ENCODE measurements around the gene NKAIN4. TPM values are rescaled to one million over a fixed set of nuclear protein-coding genes. Genes with fewer than 3 reads are reported as not detected.

NKAIN4 gene
- total RNA-seq, 1 experiment from 2014 or later: not detected

DNA sequence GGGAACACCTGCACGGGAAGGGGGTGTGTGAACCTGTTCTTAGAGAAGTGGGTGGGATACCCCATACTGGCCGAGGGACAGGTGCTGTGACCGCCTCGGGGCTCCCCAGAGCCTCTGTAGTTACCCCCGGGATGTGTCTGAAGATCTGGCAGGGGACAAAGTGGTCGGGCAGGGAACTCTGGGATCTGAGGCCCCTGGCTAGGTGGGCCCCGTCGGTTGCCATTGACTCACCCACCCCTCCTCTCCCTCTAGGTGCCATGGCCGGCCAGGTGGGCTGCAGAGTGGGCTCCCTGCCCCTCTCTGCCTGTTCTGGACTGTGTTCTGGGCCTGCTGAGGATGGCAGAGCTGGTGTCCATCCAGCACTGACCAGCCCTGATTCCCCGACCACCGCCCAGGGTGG lies 14.3 kb downstream of the NKAIN4 start:
- POLR2A ChIA-PET (ENCODE audit: unreplicated experiment): no interaction called here
- no TSS peak for BruUV-seq (replicated peaks)
- CTCF ChIA-PET: no interaction called here

DNA sequence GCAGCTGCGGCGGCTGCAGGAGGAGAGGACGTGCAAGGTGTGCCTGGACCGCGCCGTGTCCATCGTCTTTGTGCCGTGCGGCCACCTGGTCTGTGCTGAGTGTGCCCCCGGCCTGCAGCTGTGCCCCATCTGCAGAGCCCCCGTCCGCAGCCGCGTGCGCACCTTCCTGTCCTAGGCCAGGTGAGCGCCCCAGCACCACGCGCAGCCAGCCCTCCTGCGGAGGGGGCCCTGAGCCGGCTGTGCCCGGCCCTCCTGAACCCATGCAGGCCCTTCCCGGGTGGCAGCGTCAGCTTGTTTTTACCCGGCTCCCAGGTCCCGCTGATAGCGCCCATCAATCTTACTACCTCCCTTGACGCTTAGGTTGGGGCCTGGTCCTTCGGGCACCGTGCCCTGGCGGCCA lies 14.8 kb downstream of the NKAIN4 start:
- Histone ChIP-seq H2AFZ (ENCODE audit: low read length) (no peak overlapping the region), H3K79me2 (ENCODE audit: low read length) (no peaks in the 10 kb centered on the region), H3K27me3 (ENCODE audit: low read length) (no peaks in the 10 kb centered on the region), H3K27ac (ENCODE audit: low read length) (no peak overlapping the region), H3K4me2 (ENCODE audit: low read length) (no peak overlapping the region), H3K9me2 (replicated peaks; ENCODE audit: low read length) (no peaks in the 10 kb centered on the region), H3K36me3 (ENCODE audit: low read depth, low read length) (no peaks in the 10 kb centered on the region), H3K4me1 (ENCODE audit: insufficient read depth, low read length) (no peaks in the 10 kb centered on the region), H3K4me3 (ENCODE audit: low read length) (no peak overlapping the region), H3F3A (ENCODE audit: low read length, unreplicated experiment) (no peaks in the 10 kb centered on the region), H3K9me3 (ENCODE audit: low read length) (no peaks in the 10 kb centered on the region), H3K9ac (ENCODE audit: low read length) (no peak overlapping the region), H4K20me1 (ENCODE audit: low read length) (no peaks in the 10 kb centered on the region)
- ChIA-PET POLR2A (ENCODE audit: unreplicated experiment) (no interaction called here), CTCF (no interaction called here)
- ATAC-seq (no peak), DNase-seq (no peak)
- TF ChIP-seq, protein P1, sequence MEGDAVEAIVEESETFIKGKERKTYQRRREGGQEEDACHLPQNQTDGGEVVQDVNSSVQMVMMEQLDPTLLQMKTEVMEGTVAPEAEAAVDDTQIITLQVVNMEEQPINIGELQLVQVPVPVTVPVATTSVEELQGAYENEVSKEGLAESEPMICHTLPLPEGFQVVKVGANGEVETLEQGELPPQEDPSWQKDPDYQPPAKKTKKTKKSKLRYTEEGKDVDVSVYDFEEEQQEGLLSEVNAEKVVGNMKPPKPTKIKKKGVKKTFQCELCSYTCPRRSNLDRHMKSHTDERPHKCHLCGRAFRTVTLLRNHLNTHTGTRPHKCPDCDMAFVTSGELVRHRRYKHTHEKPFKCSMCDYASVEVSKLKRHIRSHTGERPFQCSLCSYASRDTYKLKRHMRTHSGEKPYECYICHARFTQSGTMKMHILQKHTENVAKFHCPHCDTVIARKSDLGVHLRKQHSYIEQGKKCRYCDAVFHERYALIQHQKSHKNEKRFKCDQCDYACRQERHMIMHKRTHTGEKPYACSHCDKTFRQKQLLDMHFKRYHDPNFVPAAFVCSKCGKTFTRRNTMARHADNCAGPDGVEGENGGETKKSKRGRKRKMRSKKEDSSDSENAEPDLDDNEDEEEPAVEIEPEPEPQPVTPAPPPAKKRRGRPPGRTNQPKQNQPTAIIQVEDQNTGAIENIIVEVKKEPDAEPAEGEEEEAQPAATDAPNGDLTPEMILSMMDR (conservative IDR thresholded peaks at IDR 0.05; ENCODE audit: low read depth, low read length): no peak
- no peak for TF ChIP-seq EZH2 (IDR thresholded peaks at IDR 0.05; ENCODE audit: low read length, unreplicated experiment)
- TF ChIP-seq EZH2phosphoT487 (IDR thresholded peaks at IDR 0.05; ENCODE audit: borderline replicate concordance, low read length): no peak
- no TSS peak for BruUV-seq (replicated peaks)
- intact Hi-C loops (cut with micrococcal nuclease): no loop called here

More for the DNA sequence above, 14.3 kb downstream of the NKAIN4 start:
- H2AFZ ChIP-seq (ENCODE audit: low read length): no peak overlapping the region
- H3K27ac ChIP-seq (ENCODE audit: low read length): no peak overlapping the region
- DNase-seq: no peak
- H3K9ac ChIP-seq (ENCODE audit: low read length): no peak overlapping the region
- no peaks in the 10 kb centered on the region for H3K79me2 ChIP-seq (ENCODE audit: low read length)
- intact Hi-C loops (cut with micrococcal nuclease): no loop called here
- H3K36me3 ChIP-seq (ENCODE audit: low read depth, low read length): no peaks in the 10 kb centered on the region
- H3K4me3 ChIP-seq (ENCODE audit: low read length): no peak overlapping the region
- H3K27me3 ChIP-seq (ENCODE audit: low read length): no peaks in the 10 kb centered on the region
- no peaks in the 10 kb centered on the region for H4K20me1 ChIP-seq (ENCODE audit: low read length)
- no peaks in the 10 kb centered on the region for H3K9me3 ChIP-seq (ENCODE audit: low read length)
- no peak for ATAC-seq
- no peaks in the 10 kb centered on the region for H3K9me2 ChIP-seq (replicated peaks; ENCODE audit: low read length)
- no peaks in the 10 kb centered on the region for H3F3A ChIP-seq (ENCODE audit: low read length, unreplicated experiment)
- H3K4me1 ChIP-seq (ENCODE audit: insufficient read depth, low read length): no peaks in the 10 kb centered on the region
- TF ChIP-seq, protein P1 (conservative IDR thresholded peaks at IDR 0.05; ENCODE audit: low read depth, low read length): no peak
- no peak for TF ChIP-seq EZH2phosphoT487 (IDR thresholded peaks at IDR 0.05; ENCODE audit: borderline replicate concordance, low read length)
- TF ChIP-seq EZH2 (IDR thresholded peaks at IDR 0.05; ENCODE audit: low read length, unreplicated experiment): no peak
- H3K4me2 ChIP-seq (ENCODE audit: low read length): no peak overlapping the region

DNA sequence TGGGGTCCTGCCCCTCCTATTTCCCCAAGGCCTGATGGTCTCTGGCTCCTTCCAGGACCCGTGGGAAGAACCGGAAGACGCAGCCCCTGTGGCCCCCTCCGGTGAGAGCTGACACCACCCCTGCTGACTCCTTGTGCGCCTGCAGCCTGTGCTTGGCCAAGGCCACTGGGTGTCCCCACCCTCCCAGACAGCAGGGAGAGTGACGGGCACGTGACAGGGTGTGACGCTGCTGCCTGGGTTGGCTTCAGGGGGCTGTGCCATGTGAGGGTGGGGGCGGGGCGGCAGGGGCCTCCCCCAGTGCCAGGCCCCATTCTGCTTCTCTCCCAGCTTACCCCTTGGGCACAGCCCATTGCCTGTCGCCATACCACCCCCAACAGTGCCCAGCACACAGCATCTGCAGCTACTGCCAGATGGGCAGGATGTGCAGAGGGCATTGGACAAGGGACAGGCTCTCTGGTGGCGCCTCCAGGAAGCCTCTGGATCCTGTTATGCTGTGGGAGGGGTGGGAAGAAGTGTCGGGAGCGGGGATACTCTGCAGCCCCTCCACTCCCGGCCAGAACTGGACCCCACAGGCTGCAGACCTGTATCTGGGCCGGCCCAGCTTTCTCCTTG lies 15.6 kb downstream of the NKAIN4 start:
- CTCF ChIA-PET: no interaction called here
- DNase-seq: no peak
- no TSS peak for BruUV-seq (replicated peaks)
- POLR2A ChIA-PET (ENCODE audit: unreplicated experiment): no interaction called here
- no peaks in the 10 kb centered on the region for H3K9me3 ChIP-seq (ENCODE audit: low read length)
- no peak overlapping the region for H3K27ac ChIP-seq (ENCODE audit: low read length)
- no peaks in the 10 kb centered on the region for H3K27me3 ChIP-seq (ENCODE audit: low read length)
- no peak overlapping the region for H3K4me3 ChIP-seq (ENCODE audit: low read length)
- no peaks in the 10 kb centered on the region for H3K9me2 ChIP-seq (replicated peaks; ENCODE audit: low read length)
- H3K4me2 ChIP-seq (ENCODE audit: low read length): no peak overlapping the region
- TF ChIP-seq EZH2phosphoT487 (IDR thresholded peaks at IDR 0.05; ENCODE audit: borderline replicate concordance, low read length): no peak
- no peak for TF ChIP-seq EZH2 (IDR thresholded peaks at IDR 0.05; ENCODE audit: low read length, unreplicated experiment)
- TF ChIP-seq, protein P1 (conservative IDR thresholded peaks at IDR 0.05; ENCODE audit: low read depth, low read length): no peak
- ATAC-seq: peak; percentile 6; the same call in 1 of the 2 replicates
- H2AFZ ChIP-seq (ENCODE audit: low read length): no peak overlapping the region
- H4K20me1 ChIP-seq (ENCODE audit: low read length): no peaks in the 10 kb centered on the region
- peaks cover under 1% of the 10 kb centered on the region for H3K4me1 ChIP-seq (ENCODE audit: insufficient read depth, low read length)
- no peaks in the 10 kb centered on the region for H3F3A ChIP-seq (ENCODE audit: low read length, unreplicated experiment)
- no peaks in the 10 kb centered on the region for H3K36me3 ChIP-seq (ENCODE audit: low read depth, low read length)
- intact Hi-C loops (cut with micrococcal nuclease): no loop called here
- H3K9ac ChIP-seq (ENCODE audit: low read length): no peak overlapping the region
- H3K79me2 ChIP-seq (ENCODE audit: low read length): no peaks in the 10 kb centered on the region
